ENCODE measurements around the gene PPP1R16B.

- TF ChIP-seq CTCF (IDR thresholded peaks at IDR 0.05) (no peak), POLR2A (IDR thresholded peaks at IDR 0.05) (no peak)
Observed at GRCh38 chr20:38791291-38791690, 14.2 kb upstream of the PPP1R16B start.
